PFSK-1 (cell line): ENCODE results near the gene LRCOL1.

ENCODE experiments used
- POLR2AphosphoS5 ChIP-seq: IDR thresholded peaks from 2 replicates; pipeline ENCODE4 v1.6.1; 2012; ENCODE audit warnings: low read depth, mild to moderate bottlenecking, control low read depth, low read length, moderate library complexity
- REST ChIP-seq, 2 experiments: IDR thresholded peaks; 2 replicates each; pipeline versions ENCODE4 v1.6.1 to v1.8.0; 2011 to 2012; ENCODE audit warnings: low read depth in 2 of 2, low read length in 2 of 2, control low read depth in 1 of 2, inconsistent platforms in 1 of 2, mild to moderate bottlenecking in 1 of 2, moderate library complexity in 1 of 2; ENCODE audit not compliant: insufficient read depth in 1 of 2
- TAF1 ChIP-seq: IDR thresholded peaks from 2 replicates; pipeline ENCODE4 v1.6.1; 2012; ENCODE audit warnings: low read length, control low read depth, borderline replicate concordance; ENCODE audit not compliant: insufficient read depth

- no peak for TF ChIP-seq POLR2AphosphoS5
- no peak for TF ChIP-seq REST (IDR thresholded peaks at IDR 0.05; ENCODE audit: insufficient read depth in 1 of 2, low read depth in 2 of 2, low read length in 2 of 2)
- TF ChIP-seq TAF1 = no peak
These were observed 43.8 kb downstream of the LRCOL1 start for GRCh38 chr12:132566516-132567131.
